GM19438 (cell line): ENCODE data around the gene ERICH6B.
"Not testable (repeated sequence)": the region's sequence is repeated elsewhere in the genome, so short reads cannot be mapped to it uniquely, and the experiment has no call there.

ENCODE experiments used
- ATAC-seq: cut with Tn5 transposase; IDR thresholded peaks from one replicate; pipeline ENCODE4 v1.9.1; 2021; ENCODE audit warnings: low read depth; ENCODE audit not compliant: unreplicated experiment

ERICH6B gene

DNA sequence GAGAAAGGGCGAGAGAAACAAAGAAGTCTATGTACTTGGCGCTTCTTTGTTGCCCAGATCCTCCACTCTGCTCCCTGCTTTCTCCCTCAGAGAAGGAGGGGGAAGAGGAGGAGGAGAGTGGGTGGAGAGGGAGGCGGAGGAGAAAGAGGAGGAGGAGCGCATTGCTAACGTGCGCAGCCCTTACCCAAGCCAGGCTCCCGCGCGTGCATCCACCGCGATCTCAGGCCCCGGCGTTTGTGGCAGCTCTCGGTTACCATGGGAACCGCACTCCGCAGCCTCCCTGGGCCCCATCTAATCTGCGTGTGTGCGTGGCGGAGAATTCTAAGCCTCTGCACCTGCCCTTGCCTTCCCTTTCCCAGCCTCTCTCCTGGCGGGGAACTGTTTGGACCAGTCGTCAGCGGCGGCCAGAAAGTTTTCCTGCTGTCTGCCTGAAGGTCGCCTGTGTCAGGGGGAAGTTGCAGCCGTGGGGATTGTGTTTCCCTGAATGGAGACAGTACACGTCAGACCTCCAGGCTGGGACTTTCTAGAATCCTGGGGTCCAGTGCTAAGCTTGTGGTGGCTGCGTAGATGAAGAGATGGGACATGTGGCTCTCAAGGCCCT lies at the start of gene ERICH6B:
TSS of gene ERICH6B (minus strand) at position 239 of the 601 bp plus-strand sequence. CDS start 18,734 bp downstream, outside the sequence.
- no peak for ATAC-seq

GRCh38 chr13:45662903-45663302 lies 47.4 kb upstream of the ERICH6B start:
- ATAC-seq: not testable (repeated sequence)

DNA sequence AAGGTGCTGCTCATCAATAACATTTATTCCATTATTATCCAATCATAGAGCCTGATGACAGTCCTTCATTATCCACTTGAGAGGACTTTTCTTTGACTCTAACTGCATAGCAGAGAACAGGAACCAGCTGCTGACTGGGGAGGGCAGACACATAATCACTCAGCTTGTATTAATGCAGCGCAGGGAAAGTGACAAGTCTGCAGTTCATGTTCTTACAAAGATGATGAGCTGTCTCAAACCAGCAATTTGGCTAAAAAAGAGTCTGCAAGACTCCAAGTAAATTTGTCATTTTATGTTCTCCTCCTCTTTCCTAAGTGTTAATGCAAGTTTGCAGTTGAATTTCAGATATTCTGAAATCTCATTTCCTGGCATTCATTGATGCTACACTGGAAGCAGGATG lies 46.6 kb upstream of the ERICH6B start:
- no peak for ATAC-seq

DNA sequence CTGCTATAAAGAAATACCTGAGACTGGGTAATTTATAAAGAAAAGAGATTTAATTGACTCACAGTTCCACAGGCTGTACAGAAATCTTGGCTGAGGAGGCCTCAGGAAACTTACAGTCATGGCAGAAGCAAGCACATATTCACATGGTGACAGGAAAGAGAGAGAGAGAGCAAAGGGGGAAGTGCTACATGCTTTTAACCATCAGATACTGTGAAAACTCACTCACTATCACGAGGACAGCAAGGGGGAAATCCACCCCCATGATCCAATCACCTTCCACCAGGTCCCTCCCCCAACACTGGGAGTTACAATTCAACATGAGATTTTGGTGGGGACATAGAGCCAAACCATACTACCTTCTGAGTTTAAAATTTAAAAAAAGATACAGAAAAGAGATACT lies 44.9 kb upstream of the ERICH6B start:
- not testable (repeated sequence) for ATAC-seq

- no peak for ATAC-seq
Measured at GRCh38 chr13:45659536-45659935, 44.0 kb upstream of the ERICH6B start.

DNA sequence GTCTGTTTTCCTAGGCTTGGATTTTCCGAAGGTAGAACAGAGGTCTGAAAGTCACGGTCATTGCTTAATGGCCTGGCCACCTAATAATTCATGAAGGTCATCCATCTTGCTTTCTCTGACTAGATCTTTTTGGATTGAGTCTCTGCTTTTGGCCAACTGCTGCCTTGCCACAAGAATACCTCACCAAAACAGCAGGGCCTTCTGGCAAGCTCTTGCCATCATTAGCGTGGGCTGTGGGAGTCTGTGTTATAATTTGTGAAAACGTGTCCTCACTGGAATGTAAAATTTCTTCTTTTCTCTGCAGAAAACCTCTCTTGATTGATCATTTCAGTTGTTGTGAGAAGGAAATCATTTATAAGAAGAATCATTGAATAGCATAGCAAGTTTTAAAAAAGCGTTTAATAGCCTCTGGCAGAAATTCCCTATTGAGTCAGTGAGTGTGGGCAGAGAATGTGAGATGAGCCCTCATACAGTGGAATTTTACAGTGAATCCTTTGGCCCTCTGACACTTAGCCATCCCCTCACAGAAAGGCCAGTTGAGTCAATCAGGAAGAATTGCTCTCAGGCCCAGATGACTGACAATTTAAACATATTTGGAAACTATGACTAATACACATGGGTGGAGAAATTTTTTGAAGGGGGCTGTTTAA lies 43.2 kb upstream of the ERICH6B start:
- ATAC-seq: no peak

- no peak for ATAC-seq
Measured at GRCh38 chr13:45654633-45655349, 39.3 kb upstream of the ERICH6B start.

DNA sequence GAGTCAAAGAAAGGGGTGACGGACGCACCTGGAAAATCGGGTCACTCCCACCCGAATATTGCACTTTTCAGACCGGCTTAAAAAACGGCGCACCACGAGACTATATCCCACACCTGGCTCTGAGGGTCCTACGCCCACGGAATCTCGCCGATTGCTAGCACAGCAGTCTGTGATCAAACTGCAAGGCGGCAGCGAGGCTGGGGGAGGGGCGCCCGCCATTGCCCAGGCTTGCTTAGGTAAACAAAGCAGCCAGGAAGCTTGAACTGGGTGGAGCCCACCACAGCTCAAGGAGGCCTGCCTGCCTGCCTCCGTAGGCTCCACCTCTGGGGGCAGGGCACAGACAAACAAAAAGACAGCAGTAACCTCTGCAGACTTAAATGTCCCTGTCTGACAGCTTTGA lies 29.7 kb upstream of the ERICH6B start:
- not testable (repeated sequence) for ATAC-seq

GRCh38 chr13:45642159-45642558 lies 26.6 kb upstream of the ERICH6B start:
- not testable (repeated sequence) for ATAC-seq

DNA sequence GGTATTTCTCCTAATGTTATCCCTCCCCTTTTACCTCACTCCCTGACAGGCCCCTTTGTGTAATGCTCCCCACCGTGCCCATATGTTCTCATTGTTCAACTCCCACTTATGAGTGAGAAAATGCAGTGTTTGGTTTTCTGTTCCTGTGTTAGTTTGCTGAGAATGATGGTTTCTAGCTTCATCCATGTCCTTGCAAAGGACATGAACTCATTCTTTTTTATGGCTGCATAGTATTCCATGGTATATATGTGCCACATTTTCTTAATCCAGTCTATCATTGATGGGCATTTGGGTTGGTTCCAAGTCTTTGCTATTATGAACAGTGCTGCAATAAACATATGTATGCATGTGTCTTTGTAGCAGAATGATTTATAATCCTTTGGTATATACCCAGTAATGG lies 19.8 kb upstream of the ERICH6B start:
- ATAC-seq: not testable (repeated sequence)

GRCh38 chr13:45630791-45631190 lies 15.3 kb upstream of the ERICH6B start:
- no peak for ATAC-seq

DNA sequence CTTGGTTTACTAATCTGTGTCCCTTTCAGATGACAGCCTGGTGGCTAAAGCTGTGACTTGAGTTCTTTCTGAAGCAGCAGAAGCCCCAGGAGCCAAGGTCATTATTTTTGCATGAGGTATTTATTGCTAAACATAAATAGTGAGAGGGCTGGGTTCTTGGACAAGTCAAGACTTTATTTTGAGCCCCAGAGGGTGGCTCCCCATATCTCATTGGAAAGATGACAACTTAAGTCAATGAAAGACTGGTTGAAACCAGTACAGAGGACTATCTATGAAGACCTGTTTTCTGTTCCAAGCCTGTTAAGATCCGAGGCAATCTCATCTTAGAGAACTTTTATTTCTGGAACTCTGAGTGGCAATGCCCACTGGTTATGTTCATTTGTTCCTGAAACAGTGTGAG lies 14.4 kb upstream of the ERICH6B start:
- ATAC-seq: no peak

DNA sequence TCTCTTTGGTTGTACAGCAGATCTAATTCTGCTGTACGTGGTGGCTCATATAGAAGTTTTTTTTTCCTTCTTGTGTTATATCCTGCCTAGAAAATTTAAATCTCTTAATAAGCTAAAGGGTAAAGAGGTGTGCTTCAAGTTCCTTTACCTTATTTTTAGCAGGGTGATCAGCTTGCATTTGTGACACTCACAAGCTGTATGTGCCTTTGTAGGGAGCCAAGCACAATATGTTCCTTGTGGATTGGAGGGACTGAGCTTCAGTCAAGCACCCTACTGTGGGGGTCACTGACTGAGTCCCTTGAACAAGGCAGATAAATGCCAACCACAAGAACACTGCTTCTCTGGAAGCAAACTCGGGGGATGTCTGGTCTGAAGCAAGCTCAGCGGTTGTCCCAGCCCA lies 12.6 kb upstream of the ERICH6B start:
- ATAC-seq: no peak

- no peak for ATAC-seq
Measured at GRCh38 chr13:45627656-45628055, 12.1 kb upstream of the ERICH6B start.

DNA sequence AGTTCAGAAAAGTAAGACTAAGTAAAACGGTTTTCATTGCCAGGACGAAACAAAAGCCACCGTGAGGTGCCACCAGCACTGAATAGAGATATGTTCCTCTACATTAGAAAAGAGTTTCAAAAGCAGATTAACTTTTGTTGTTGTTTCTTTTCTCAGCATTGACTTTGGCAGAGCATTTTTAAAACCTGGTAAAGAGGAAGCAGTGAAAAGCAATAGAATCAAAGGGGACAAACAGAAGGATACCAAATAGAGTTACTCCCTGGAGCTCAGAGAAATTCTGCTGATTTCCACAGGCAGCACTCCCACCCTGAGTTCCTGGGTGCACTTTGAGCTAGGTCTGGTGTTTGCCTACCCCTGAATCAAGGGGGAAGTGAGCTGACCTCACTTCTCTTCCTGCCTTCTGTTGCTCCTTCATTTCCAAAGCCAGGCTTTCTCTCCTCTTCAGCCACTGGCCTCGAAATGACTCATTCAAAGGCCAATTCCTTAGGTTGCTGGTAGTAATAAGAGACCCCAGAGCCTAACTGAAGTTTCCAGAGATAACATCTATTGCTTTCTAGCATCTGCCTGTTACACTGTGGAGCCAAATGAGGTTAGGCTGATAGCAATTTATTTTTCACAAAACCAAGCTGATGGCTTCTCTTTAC lies 11.3 kb upstream of the ERICH6B start:
- no peak for ATAC-seq

DNA sequence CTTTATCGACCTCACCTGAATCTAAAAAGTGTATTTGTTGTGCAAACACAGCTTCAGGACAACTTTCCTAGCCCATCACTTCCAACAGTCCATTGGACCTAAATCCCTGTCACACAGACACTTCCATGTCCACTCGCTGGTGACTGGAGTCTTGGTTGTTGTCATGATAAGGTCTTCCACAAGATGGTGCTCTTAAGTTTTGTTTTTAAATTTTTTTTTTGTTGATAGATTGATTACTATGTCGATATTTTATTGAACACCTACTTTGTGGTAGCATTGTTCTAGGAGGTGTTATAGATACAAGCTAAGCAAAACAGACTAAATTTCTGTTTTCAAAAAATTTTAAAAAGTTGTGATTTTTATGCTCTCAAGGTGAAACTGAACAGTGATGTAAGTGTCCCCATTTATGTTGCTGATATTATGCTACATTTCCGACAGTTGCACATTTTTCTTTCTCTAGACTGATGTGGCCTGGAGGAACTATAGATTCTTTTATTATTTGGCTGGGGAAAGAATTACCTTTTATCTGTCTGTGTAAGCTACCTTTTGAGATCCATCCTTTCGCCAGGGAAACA lies 8.1 kb upstream of the ERICH6B start:
- ATAC-seq: no peak

DNA sequence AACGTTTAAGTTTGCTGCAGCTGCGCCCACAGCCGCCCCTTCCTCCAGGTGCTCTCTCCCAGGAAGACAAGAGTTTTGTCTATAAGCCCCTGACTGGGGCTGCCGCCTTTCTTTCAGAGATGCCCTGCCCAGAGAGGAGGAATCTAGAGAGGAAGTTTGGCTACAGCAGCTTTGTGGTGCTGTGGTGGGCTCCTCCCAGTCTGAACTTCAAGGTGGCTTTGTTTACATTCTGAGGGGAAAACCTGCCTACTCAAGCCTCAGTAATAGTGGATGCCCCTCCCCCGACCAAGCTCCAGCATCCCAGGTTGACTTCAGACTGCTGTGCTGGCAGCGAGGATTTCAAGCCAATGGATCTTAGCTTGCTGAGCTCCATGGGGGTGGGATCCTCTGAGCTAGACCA lies 6.4 kb upstream of the ERICH6B start:
- ATAC-seq: no peak

- ATAC-seq: no peak
Measured at GRCh38 chr13:45607931-45608330, 7.6 kb downstream of the ERICH6B start.

- no peak for ATAC-seq
Measured at GRCh38 chr13:45604892-45605291, 10.6 kb downstream of the ERICH6B start.

DNA sequence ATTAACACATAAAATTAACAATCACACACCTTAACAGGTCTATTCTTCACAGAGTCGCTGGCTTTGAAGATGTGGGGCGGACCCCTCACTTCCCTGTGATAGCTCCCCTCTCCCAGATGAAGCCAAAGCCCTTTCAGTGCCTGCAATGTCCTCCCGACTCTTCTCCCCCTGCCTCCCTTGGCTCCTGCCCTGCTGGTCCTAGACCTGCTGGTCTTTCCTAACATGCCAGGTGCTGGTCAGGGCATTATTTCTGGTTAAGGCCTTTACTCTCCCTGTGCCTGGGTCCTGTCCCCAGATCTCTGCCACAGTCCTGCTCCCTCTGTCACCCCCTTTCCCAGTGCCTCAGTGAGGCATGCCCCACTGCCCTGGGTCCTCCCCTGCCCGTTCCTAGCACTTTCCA lies 12.2 kb downstream of the ERICH6B start:
- no peak for ATAC-seq
